HG03460 (cell line): ENCODE results near the gene WNT4.

Experiments used
- ATAC-seq: cut with Tn5 transposase; IDR thresholded peaks from one replicate; pipeline ENCODE4 v1.9.1; 2021; ENCODE audit not compliant: unreplicated experiment

WNT4 gene

DNA sequence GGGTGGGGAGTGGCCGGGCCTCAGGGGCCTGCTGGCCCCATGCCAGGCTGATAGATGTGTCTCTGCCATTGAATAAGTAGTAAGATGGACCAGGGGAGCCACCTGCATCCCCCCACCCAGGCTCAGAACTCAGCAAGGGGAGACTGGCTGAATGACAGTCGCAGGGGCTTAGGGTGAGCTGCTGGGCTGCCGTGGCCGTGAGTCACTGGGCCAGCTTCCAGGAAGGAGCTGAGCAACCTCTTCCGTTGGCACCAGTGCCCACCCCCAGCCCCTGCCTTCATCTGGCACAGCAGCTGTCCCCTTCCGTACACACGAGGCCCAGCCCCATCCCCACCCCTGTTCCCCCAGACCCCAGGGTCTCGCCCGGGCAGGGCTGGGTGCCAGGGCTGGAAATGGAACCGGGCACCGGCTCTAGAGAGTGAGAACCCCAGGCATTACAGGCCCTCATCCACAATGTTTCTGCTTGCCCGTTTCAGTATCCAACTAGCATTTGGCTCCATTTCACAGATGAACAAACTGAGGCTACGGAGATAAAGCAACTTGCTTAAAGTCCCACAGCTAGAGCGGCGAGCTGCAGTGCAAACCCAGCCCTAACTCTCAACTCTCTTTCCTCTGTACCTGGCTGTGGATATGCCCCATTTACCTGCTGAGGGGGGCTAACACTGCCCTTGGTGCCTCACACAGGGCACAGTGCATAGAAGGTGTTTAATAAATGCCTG lies 10.2 kb downstream of the WNT4 start:
- no peak for ATAC-seq

DNA sequence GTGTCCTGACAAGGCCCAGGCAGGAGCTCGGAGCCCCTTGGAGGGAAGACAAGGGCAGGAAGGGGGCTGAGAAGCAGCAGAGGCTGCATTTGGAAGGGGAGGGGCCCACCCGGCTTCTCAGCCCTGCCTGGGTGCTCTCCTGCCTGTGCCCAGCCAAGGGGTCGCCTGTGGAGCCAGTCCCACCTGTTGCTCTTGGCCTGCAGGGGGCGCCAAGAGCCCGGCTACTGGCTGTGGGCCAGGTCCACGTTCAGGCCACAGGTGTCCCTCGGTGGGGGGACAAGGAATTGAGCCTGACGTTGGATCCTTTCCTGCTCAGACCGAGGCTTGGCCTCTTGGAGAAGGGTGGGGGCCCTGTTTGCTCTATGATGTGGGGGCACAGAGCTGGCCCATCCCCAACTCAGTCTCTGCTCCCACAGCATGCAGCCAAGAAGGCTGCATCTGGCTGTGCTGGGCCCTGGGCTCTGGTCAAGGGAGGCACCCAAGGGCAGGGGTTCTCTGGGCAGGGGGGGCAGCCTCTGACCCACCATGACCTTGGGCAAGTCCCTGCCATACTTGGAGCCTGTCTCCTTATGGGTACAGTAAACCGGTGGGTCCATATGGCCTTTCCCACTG lies 10.9 kb downstream of the WNT4 start:
- ATAC-seq = no peak

DNA sequence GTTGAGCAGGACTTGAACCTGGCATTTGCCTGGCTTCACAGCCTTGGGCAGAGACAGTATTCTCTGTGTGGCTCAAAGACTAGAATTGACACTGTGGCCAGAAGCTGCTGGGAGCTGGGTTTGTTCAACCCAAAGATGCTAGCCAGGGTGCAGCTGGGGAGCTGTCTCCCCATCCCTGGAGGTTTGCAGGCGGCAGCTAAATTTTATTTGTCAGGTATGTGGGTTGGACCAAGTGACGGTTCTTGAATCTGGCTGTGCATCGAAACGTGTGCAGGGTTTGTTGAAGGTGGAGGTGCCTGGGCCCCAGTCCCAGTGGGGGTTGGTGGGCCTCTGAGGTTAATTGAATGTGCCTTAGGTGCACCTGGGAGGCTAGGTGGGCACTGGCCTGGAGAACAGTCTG lies 11.8 kb downstream of the WNT4 start:
- no peak for ATAC-seq

DNA sequence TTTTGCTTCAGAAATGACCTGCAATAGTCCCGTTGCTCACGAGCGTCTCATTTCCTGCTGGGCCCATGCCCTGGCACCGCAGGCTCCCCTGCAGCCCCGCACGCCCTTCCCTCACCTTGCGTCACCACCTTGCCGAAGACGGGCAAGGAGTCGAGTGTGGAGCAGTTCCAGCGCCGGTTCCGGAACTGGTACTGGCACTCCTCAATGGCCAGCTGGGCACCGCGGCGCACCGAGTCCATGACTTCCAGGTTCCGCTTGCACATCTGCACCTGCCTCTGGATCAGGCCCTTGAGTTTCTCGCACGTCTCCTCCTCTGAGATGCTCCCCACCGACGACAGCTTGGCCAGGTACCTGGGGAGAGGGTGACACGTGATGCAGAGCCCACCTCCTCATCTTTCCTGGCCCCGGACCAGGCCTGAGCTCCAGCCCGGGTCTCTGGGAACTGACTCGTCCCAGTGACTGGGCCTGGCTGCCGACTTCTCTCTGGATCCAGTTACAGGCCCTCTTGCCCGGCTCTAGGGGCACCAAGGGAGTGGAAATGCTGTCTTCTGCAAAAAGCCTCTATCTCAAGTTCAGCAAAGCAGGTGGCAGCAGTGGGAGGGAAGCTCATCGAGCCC lies 13.3 kb downstream of the WNT4 start:
- no peak for ATAC-seq

DNA sequence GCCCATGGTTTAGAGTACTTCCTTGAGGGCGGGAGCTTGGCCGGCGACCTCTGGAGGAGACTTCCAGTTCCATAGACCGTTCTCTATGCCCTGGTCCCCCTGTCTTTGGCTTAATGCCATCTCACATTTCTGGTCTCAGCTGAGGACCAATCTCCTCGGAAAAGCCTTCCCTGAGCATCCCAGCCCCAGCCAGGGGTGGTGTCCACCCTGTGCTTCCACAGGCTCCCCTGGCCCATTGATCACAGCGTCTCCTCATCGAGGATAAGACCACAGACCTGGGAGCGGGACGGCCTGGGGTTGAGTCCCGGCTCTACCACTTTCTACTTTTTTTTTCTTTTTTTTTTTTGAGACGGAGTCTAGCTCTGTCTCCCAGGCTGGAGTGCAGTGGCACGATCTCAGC lies 14.5 kb downstream of the WNT4 start:
- no peak for ATAC-seq

DNA sequence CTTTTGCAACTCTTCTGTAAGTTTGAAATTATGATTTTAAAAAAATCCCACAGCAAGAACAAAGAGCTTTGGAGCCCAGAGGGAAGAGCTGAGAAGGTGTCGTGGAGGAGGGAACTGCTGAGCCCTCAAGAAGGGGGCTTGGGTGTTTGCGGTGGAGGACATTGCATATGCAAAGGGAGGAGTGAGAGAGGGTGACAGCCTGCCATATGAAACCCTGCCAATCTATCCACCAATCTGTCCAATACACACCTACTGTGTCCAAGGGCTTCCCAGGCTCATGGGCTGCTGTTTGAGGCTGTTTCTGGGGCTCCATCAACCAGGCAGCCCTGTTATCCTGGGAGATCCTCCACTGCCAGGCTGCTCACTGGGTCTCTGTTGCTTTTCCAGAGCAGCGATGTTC lies 15.2 kb downstream of the WNT4 start:
- ATAC-seq = no peak

DNA sequence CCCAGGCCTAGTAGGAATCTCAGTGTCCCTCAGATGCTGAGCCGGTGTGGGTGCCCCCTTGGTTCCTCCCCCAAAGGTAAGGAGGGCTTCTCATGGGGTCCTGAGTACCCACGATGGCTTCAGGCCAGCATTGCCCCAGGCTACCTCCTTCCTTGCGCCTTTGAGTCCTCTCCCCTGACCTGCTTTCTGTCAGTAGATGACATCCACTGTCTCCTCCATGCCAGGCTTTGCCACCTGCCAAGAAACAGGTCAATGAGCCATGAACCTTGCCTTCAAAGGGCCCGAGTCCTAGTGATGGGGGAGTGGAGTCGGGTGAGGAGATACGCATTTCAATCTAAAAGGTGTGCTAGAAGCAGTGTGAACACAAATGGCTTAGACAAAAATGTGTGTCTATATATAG lies 15.6 kb downstream of the WNT4 start:
- no peak for ATAC-seq

DNA sequence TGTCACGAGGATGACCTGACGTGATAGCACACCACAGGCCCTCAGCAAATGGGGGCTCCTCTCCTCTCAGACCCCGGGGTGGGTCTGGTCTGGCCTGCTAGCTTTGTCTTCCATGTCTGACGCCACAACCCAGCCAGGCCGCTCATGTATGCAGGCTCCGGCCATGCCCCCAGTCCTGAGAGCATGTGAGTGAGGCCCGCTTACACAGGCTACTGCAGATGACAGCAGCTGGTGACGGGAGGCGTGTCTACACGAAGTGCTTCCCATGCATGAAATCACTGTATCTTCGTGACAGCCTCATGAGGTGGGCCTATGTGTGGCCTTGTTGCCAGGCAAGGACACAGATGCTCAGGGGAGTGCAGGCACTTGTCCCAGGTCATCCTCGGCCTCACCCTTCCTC lies 16.4 kb downstream of the WNT4 start:
- ATAC-seq = no peak

DNA sequence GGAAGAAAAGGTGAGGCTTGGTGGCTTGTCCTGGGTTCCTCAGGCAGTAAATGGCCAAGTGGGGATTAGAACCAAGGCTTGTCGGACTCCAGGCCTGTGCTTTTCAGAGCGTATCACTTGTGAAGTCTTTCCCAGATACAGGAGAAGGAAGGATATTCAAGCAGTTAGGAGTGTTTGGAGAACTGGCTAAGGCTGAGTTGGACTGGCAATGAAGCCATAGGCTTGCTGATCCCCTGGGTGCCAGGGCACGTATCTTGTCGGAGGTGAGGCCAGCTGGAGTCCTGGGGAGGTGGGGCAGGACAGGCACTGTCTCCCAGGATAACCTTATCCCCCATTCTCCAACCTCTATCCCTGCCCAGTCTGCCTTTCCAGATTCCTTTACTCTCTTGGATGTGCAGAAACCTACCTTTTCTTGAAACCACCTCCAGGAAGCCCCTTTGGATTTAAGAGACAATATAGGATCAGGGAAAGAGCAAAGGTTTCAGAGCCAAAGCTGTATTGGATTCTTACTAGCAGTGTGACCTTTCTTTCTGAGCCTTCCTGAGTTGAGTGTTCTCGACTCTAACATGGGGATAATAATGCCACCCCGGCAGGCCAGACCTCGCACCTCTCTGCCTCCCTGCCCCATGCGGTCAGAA lies 18.2 kb downstream of the WNT4 start:
- no peak for ATAC-seq

DNA sequence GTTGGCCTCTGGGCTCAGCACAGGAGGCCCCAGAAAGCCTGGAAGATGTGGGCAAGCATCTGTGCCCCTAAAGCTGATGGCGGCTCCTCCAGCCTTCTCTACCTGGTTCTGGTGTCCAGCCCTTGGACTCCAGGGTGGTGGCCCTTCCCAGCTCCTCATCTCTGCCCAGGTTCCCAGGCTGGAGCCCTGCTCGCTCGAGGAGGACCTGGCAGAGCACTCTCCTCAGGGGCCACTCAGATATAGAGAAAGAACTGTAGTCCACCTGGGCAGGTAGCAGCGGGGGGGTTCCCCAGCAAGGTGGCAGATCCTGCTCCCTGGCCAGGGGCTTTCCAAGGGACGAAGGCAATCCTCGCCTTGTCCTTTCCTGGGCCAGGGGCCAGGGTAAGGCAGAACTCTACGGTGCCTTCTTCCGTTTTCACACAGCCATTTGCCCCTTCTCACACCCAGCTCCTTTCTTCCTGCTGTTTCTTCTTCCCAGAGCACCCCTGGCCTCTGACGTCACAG lies 18.9 kb downstream of the WNT4 start:
- no peak for ATAC-seq

DNA sequence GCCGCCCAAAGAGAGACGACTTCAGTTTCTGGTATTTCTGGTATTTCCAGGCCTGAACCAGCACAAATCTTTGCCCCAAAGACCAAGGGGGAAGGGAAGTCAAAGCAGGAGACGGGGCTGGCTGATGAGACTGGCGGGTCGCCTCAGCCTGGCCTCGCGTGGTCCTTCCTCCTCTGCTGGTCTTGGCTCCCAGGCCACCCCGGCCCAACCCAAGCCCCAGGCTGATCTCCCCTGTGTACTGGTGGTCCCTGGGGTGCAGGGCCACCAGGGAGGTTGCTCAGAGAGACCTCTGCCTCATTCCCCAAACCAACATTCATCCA lies 19.9 kb downstream of the WNT4 start:
- no peak for ATAC-seq

DNA sequence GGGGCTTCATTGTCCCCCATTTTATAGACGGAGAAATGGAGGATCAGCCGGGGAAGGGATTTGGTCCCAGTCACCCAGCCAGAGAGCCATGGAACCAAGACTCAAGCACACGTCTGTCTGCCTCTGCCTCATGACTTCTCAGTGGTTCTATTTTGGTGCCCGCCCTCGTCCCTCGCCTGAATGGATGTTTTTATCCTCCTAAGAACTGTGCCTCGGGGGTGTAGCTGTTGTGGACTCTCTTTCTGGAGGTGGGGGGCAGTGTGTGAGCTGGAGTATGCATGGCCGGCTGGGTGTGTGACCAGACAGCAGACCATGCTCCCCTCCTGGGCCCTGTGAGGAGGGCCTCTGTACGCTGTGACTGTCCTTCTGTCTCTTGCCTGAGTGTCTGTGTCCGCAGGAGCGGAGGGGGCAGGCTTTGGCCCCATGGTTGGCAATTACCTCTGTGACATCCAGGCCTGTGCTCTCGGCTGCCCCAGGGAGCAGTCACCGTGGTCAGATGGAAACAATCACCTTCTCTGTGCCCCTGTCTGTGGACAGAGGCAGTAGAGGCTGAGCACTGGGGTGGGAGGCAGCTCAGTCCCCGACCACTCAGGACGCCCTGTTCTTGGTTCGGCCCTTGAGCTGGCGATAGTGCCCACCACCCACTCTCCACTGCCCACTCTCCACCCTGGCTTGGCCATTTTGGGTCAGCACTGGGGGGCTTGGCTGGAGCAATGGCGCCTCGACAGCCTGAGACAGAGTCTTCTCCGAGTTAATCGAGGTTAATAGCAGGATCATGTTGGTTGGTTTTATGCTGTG lies 20.4 kb downstream of the WNT4 start:
- no peak for ATAC-seq

DNA sequence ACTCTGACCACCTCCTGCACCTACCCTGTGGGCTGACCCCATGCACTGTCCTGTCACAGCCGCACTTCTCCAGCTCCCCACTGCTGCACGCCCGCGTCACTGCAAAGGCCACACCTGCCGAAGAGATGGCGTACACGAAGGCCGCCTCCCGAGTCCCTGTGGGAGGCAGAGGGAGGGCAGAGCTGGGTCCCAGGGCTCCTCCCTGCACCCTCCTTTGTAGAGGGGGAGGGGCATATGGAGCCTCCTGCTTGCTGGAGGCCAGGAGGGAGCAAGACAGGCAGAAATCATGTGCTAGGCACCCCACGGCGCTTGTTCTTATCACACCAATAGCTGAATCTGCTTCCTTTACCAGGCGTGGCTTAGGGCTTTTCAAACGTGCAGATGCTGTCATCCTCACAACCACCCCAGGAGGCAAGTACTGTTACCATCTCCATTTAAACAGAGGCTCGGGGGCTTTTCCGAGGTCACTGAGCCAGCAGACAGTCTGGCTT lies 21.4 kb downstream of the WNT4 start:
- no peak for ATAC-seq

DNA sequence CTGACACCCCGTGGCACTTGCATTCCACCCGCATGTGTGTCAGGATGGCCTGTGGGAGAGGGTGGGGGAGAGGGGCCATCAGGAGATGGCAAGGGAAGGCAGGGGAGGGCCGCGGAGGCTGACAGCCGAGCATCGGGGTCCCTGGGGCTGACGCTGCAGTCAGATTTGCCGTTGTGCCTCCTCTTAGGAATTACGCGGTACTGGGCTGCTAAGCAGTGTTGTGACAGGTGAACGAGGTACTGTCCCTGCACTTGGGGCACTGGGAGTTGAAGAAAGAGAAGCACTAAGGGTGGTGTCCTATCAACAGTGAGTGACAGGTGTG lies 22.5 kb downstream of the WNT4 start:
- no peak for ATAC-seq

DNA sequence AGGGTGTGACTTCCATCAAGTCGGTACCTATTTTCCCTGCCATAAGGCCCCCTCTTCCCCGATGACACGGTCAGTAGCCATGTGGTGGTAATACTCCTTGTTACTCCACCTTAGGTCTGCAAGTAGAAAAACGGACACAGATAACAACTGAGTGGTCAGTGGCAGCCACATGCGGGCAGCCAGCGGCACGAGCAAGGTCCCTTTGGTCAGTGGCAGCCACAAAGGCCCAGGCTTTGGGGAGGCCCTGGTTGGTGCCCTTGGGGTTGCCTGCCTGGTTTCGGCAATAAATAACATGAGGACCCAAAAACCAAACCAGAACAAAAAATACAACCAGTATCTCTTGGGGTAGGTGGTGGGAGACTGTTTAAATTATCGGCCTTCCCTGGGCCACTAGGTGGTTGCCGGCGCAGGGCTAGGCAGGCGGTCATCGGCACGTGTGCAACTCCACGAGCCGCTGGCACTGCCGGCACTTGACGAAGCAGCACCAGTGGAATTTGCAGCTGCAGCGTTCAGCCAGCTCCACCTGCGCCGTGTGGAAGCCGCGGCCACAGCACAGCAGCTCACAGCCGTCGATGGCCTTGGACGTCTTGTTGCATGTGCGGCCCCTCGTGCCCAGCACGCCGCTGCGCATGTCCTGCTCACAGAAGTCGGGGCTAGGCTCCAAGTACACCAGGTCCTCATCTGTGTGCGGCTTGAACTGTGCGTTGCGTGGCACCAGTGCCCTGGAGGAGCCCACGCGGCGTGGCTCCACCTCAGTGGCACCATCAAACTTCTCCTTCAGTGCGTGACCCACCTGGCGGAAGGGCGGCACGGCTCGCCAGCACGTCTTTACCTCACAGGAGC lies 23.1 kb downstream of the WNT4 start:
- no peak for ATAC-seq

DNA sequence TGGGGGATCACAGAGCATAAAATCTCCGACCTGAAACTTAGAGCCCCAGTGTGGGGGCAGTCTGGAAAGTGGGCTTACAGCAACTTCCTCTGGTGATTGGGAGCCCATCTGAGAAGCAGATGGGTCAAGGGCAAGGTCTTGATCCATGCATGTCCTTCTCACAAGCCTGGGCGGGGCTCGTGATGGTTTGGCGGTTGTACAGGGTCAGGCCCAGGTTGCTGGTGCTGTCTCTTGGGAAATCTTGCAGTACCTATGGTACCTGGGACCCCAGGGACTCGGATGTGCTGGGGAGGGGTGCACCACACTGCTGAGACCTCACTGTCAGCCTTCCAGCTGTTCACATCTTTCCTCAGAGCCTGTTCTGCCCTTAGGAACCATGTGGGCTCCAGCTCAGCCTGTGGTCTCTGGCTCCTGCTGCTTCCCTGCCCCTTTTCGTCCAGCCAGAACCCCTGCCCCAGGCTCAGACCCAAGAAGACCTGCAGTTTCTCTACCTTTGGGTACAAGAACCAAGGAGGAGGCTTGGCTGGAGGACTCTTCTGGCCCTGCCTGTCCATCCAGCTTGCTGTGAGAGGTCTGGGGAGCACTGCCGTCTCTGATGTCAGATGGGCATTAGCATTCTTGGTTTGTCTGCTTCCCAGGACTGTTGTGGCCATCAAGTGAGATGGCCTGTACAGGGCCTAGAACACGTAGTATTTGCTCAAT lies 24.5 kb downstream of the WNT4 start:
- no peak for ATAC-seq

DNA sequence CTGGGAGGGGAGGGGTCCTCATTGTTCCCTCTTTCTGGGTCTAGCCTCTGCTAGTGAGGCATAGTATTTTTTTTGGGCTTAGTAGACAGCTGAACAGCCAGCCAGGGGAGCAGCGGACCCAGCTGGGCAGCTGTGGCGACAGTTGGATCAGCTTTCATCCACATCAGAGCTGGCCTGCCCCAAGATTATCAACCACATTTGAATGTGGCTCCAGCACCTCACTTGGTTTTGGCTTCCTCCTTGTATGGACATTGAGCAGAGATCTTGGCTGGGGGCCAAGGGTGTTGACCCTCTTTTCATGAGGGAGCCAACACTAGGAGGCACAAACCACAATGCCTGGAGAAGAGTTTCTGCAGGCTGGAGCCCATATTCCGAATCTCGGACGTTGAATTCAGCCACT lies 25.0 kb downstream of the WNT4 start:
- ATAC-seq = no peak

DNA sequence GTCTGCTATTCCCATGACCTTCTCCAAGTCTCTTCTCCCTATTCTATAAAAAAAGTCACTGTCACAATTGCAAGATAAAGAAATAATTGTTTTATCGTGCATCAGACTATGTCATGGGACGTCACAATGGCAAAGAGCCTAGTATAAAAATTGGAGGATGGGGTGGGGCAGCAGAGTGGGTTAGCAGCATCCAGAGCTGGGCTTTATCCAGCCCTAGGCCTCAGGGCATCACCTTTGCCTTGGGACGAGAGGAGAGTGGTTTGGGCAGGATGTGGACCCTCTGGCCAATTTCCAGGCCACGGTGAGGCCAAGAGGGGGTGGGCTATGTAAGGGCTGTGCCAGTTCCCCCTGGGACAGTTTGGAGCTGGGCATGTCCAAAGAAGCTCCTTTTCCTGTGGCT lies 25.7 kb downstream of the WNT4 start:
- ATAC-seq = no peak

DNA sequence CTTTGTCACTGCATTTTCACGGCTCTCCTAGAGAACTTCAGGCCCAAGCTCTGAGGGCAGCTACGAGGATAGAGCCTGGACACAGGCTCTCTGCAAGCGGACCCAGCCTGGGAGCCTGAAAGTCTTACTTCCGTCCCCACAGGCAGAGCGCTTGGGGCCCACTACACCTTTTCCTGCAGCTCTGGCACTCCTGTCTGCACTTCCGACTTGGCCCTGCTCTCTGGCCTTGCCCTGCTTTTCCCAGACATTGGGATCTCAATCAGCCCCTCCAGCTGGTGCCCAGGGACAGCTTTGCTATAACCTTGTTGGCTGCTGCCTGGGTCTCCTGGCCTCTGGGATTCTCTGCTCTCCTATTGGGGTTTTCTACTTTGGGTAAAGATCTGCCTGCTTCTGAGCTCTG lies 27.6 kb downstream of the WNT4 start:
- no peak for ATAC-seq
